ENCODE results near the gene FLACC1.

Gene FLACC1

DNA sequence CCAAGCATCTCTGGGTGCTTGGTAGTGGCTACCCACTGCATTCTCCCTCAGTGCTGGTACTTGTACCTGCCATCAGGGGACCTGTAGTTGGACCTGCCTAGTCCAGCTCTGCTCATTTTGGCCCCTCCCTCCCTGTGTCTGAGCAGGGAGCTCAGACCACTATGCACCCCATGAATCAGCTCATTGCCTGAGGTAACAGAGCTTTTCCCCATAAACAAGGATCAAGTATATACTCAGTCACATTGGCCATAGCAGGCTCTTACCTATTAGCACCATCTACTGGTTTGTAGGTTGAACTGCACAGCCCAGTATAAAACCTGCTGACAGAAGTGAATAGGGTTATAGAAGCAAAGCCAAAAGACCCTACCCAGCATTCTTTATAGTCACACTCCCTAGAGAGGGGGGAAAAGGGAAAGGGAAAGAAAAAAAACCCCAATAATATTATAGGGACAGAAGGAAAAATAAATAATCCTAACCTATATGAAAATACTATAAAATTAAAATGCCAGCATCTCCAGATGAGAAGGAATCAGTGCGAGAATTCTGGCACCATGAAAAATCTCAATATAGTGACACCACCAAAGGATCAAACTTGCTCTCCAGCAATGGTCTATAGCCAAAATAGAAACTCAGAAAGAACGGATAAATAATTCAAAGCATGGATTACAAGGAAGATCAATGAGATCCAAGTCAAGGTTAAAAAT lies 6.9 kb upstream of the FLACC1 start:
- in situ Hi-C loops (cut with MboI; ENCODE audit: low pct_unique_long_range_greater_than_20kb, low sequenced_read_pairs, unreplicated experiment) = loop anchor here (10.0 kb wide), 1 partner anchor 129 kb away; no protein-coding TSS in a partner anchor
- peak; percentile 43 for DNase-seq (ENCODE audit: low spot score)
- TF ChIP-seq CTCF (IDR thresholded peaks at IDR 0.05; ENCODE audit: extremely low read depth, insufficient read depth, missing control alignments) = peak; percentile 87

DNA sequence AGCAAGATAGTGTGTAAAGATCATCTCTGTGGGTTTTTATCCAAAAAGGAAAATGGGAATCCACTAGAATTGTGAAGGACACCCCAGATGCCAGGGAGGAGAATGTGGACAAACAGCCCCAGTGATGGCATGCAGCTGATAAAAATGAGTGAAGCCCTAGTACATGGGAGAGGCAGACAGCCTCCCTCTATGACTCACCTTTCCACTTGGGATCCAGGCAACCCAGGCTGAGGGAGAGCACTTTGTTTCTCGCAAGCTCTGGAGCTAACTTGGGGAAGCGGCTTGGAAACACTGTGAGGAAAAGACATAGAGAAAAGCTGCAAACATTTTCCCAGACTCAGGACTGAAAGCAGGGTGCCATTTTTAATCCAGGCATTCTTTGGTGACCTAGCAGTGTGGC lies 5.3 kb upstream of the FLACC1 start:
- no peak for DNase-seq (ENCODE audit: low spot score)
- in situ Hi-C loops (cut with MboI; ENCODE audit: low pct_unique_long_range_greater_than_20kb, low sequenced_read_pairs, unreplicated experiment) = loop anchor here (10.0 kb wide), 1 partner anchor 128 kb away; no protein-coding TSS in a partner anchor
- no peak for TF ChIP-seq CTCF (IDR thresholded peaks at IDR 0.05; ENCODE audit: extremely low read depth, insufficient read depth, missing control alignments)

DNA sequence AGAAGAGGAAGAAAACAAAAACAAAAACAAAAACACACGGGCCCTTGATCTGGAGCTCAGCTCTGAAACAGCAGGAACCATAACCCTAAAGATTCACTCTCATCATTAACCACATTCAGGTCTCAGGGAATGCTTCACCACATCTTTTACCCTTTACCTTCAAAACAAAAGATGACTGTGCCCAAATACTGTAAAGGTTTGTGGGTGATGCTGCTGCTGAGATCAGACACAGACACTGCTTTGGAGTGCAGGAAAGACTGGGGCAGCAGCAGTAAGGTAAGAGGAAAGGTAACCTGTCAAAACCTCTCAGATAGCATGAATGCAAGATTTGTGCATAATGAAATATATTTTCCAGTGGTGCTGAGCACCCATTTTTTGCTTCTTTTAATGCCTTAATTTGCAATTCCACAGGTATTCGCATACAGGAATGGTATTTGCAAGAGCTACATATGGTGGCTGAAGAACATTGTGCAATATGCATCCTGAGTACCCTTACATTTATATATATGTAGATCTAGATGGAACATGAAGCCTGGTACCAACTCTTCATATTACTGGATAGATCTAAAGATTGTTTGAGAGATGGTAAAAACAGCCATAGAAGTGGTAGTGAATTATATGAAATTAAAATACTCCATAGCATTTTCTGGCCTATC lies 4.1 kb upstream of the FLACC1 start:
- DNase-seq (ENCODE audit: low spot score) = no peak
- TF ChIP-seq CTCF (IDR thresholded peaks at IDR 0.05; ENCODE audit: extremely low read depth, insufficient read depth, missing control alignments) = no peak
- in situ Hi-C loops (cut with MboI; ENCODE audit: low pct_unique_long_range_greater_than_20kb, low sequenced_read_pairs, unreplicated experiment) = loop anchor here (10.0 kb wide), 1 partner anchor 126 kb away; no protein-coding TSS in a partner anchor

GRCh38 chr2:201360256-201360655 lies 3.1 kb upstream of the FLACC1 start:
- TF ChIP-seq CTCF (IDR thresholded peaks at IDR 0.05; ENCODE audit: extremely low read depth, insufficient read depth, missing control alignments) = no peak
- in situ Hi-C loops (cut with MboI; ENCODE audit: low pct_unique_long_range_greater_than_20kb, low sequenced_read_pairs, unreplicated experiment) = loop anchor here (10.0 kb wide), 1 partner anchor 125 kb away; no protein-coding TSS in a partner anchor
- DNase-seq (ENCODE audit: low spot score) = no peak

- in situ Hi-C loops (cut with MboI; ENCODE audit: low pct_unique_long_range_greater_than_20kb, low sequenced_read_pairs, unreplicated experiment) = no loop called here
- TF ChIP-seq CTCF (IDR thresholded peaks at IDR 0.05; ENCODE audit: extremely low read depth, insufficient read depth, missing control alignments) = no peak
- no peak for DNase-seq (ENCODE audit: low spot score)
Measured at GRCh38 chr2:201358684-201359083, 1.5 kb upstream of the FLACC1 start.

DNA sequence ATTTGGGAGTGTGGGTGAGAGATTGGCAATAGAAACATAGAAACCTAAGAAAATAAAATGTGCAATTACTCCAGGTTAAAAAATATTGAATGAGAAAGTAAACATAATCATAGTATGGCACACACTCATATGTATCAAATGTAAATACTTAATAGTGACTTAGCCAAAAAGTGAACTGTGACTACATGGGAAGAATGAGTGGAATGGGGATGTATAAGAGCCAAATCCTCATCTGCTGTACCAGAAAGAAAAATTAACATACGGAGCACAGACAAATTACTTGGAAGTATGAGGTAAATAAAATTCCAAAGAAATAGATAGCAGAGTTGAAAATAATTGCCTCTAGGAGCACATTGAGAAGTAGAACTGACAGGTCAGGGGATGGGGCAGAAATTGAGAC lies 4.0 kb downstream of the FLACC1 start:
- TF ChIP-seq CTCF (IDR thresholded peaks at IDR 0.05; ENCODE audit: extremely low read depth, insufficient read depth, missing control alignments) = no peak
- no peak for DNase-seq (ENCODE audit: low spot score)
- in situ Hi-C loops (cut with MboI; ENCODE audit: low pct_unique_long_range_greater_than_20kb, low sequenced_read_pairs, unreplicated experiment) = no loop called here
